NCI-H2227 treated with DMSO at 0.1 percent for 48 hours (cell line): ENCODE measurements around the gene HMOX1.

Experiments used
- DNase-seq: peaks from one replicate; lab custom pipeline; 2025; lab: John Stamatoyannopoulos, UW

HMOX1 gene, protein sequence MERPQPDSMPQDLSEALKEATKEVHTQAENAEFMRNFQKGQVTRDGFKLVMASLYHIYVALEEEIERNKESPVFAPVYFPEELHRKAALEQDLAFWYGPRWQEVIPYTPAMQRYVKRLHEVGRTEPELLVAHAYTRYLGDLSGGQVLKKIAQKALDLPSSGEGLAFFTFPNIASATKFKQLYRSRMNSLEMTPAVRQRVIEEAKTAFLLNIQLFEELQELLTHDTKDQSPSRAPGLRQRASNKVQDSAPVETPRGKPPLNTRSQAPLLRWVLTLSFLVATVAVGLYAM

DNA sequence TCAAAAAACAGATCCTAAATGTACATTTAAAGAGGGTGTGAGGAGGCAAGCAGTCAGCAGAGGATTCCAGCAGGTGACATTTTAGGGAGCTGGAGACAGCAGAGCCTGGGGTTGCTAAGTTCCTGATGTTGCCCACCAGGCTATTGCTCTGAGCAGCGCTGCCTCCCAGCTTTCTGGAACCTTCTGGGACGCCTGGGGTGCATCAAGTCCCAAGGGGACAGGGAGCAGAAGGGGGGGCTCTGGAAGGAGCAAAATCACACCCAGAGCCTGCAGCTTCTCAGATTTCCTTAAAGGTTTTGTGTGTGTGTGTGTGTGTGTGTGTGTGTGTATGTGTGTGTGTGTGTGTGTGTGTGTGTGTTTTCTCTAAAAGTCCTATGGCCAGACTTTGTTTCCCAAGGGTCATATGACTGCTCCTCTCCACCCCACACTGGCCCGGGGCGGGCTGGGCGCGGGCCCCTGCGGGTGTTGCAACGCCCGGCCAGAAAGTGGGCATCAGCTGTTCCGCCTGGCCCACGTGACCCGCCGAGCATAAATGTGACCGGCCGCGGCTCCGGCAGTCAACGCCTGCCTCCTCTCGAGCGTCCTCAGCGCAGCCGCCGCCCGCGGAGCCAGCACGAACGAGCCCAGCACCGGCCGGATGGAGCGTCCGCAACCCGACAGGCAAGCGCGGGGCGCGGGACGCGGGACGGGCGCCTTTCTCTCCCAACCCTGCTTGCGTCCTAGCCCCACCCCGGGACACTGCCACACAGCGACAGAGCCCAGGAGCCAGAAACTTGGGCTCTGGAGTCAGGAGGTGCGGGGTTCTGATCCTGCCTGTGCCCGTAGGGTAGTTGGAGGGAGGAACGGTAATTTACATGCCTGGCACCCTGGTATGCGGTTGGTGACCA is at the start of gene HMOX1:
Gene HMOX1, plus strand, starts transcription at position 560 of the 887 bp plus-strand sequence. Its CDS starts 78 bp downstream, at position 638.
- peak; percentile 60 for DNase-seq

DNA sequence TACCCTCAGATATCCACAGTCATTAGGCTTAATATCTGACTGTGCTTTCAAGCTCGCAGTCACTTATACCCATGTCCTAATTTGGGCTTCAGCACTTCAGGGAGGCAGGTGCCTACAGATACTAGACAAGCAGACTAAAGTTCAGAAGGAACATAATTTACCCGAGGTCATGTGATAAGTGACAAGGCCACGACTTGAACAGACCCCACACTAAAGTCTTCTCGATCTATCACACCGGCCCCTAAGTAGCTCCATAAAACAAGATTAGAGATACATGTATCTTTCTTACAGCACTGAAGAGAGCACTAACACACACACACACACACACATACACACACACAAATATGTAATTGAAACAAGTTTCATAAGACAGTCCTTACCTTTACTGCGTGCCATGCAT is 48.6 kb upstream of the HMOX1 start:
- DNase-seq: no peak

DNA sequence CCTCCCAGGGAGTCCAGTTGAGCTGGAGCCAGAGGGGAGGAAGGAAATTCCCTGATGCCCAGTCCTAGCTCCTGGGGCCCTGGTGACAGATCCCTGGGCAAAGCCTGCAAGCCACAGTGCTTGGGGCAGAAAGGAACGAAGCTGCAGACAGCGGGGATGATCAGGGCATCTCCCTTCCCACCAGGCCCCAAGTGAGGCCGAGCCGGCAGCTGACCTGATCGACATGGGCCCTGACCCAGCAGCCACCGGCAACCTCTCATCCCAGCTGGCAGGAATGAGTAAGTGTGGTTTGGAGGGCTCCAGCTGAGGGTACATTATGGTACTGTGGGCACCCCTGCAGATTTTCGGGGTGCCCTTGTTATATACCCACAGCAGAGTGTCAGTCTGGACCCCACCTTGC is 47.7 kb upstream of the HMOX1 start:
- DNase-seq: no peak

DNA sequence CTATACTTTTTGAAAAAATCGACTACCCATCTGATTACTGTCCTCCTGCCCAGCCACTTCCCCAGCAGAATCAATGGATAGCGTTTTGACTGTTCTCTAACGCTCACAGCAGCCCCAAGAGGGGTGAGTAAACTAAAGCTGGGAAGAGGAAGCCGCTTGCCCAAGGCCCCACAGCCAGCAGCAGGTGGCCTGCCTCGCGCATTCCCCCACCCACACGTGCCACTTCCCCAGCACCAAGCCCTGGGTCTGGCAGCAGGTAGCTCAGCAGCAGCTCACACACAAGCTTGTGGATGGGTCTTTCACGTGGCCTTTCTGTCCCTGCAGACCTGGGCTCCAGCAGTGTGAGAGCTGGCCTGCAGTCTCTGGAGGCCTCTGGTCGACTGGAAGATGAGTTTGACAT is 46.9 kb upstream of the HMOX1 start:
- no peak for DNase-seq

DNA sequence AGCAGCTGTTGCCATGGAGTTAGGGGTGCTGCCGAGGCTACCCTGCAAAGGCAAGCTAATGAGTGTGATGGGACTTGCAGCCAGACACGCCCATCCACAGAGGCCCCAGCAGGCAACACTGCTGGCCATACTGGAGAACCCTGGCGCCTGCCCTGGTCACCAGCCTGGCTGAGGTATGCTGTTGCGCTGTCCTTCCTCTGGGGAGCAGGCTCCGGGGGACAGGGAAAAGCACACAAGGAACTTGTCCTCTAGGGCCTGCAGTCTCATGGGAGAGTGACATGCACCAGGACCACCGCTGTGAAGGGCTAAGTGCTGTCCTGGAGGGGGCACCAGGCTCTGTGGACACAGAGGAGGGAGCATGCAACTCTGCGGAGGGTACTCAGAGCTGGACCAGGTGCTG is 45.4 kb upstream of the HMOX1 start:
- no peak for DNase-seq

DNA sequence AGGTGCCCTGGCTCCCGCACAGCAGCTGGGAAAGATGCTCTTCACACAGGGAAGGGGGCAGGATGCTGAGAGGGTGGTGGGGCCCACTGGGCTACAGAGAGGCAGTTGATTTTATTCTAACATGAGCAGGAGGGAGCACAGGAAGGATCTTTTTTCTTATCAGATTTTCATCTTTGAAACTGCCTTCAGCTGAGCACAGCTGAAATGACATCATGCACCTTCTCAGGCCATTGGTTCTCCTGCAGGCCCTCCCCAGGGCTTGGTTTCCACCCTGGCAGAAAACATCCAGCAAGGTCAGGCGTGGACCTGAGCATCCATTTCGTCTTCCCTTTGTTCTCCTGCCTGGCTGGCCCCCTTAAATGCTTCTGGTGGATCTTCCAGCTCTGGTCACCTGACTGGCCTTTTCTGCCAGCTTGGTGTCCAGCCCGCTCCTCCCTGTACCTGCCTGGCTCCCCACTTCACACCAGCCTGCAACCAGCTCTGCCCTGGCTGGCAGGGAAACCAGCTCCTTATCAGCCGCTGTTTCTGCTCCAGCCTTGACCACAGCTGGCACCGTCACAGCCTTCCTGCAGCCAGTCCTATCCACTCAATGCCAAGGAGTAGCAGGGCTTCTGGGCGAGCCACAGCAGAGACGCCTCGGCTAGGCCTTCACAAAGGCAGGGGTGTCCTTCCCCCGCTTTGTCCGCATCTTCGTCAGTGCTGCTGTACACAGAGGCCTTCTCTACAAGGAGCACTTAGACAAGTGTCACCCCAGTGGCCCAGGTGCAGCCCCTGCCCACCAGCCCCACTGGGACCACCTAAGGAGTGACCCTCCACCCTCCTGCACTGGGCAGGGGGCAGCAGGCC is 44.7 kb upstream of the HMOX1 start:
- no peak for DNase-seq

DNA sequence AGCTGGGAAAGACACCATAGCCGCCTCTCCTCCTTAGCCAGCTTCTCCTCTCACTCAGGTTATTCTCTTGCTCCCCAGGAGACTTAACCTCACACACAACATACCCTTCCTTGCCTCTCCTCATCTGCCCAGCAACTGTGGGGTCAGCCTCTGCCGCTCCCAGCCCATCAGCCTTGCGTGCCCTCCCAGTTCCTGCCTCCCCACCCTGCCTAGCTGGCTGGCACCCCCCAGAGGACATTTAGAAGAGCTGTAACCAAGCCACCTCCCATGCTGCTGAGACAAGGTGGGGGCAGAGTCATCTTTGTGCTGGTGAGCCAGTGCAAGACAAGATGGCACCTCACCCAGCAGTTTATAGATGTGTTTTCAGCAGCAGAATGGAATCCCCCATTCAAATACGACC is 43.0 kb upstream of the HMOX1 start:
- no peak for DNase-seq

DNA sequence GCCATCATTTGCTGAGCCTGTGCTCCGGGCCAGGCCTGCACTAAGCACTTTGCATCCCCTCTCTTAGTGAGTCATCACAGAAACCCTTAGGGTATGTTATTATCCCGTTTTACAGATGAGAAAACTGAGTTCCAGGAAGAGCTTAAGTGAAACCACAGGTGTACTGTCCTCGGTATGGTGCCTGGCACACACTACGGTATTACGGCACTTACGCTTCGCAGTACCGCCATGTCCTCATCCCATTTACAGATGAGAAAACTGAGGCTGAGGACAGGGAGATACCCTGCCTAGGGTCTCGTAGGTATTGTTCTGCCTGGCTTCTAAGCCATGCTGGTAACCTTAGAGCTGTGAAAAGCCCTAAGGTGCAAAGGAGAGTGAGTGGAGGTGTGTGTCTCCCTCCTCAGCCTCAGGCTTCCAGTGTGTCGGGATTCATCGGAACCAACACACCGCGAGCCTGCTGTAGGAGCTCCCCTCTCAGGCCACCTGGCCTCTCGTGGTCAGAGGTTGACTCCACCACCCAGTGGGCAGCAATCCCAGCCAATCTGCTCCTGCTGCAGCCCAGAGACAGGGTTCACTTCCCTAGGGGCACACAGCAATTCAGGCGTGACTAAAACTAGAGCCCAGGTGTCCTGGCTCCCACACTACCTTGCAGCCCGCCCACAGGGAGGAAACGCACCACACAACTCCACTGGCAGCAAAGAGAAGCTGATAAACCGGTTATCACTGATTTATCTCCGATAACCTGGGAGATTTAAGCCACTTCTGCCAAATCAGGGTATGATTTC is 39.6 kb upstream of the HMOX1 start:
- DNase-seq: no peak

DNA sequence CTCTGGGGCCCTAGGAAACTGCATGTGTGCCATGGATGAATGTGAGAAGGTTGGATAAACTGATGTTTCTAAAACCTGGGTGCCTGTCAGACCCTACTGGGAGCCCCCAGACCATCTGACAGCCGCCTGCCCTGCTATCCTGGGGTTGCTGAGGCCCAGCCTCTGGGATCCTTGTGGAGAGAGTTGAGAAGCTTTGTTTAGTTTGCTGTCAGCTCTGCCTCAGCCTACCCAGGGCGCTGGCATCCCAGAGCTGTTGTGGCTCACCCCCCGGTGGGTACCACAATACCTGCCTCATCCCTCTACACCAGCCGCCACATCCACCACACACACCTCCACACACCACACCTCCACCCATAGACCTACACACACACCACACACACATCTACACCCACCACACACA is 38.5 kb upstream of the HMOX1 start:
- DNase-seq: no peak

DNA sequence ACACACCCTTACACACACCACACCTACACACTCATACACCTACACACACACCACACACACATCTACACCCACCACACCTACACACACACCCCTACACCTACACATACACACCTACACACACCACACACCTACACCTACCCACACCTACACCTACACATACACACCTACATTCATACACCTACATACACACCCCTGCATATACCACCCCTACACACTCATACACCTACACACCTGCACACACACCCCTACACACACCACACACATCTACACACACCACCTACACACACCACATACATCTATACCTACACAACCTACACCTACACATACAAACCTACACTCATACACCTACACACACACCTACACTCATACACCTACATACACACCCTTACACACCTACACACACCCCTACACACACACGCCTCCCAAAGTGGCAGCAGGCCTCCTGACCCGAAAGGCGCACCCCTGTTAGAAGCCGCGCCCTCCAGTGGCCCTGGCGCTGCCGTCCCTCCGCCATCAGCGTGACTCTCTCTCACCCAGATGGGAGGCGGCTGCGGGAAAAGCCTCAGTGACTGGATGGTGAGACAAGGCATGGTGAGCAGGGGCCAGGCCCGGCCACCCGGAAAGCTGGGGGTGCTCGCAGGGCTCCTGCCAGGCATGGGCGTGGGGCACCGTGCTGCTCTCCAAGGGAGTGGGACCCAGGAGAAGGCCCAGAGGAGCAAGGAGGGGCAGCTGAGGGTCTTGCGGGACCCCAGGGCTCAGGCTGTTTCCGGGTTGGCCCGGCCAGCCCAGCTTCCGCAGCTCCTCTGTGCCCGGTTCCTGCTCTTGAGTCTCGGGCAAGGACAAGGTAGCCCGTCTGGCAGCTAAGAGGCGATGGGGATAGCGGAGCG is 37.0 kb upstream of the HMOX1 start:
- no peak for DNase-seq

DNA sequence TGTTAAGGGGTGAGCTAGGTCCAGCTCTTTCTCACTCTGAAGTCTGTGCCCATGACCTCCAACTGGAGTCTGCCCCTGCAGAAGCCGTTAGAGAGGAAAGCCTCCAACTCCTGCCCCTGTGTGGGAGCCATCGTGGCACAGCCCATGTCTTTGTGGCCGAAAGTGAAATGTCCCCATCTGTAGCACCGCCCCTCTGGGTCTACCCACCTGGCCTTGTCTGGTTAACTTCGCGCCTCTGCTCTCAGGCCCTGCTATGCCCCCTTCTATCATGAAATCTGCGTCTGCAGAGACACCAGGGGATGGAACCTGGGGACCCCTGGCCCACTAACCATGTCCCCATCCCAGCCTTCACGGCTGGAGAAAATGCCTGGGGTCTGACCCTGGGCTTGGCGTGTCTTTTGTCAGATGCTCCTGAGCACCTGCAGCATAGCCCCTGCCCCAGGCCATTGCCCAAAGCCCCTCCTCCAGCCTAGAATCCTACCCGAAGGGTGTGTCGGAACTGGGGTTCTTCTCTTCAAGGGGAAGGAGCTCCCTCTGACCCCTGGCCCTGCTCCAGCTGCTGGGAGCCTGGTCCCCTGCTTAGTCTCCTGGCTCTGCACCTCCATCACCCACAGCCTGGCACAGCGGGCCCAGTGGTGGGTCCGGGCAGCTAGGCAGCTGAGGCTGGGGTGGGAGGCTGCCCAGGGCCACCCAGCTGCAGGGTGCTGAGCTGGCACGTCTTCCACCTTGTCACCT is 35.8 kb upstream of the HMOX1 start:
- DNase-seq: no peak

DNA sequence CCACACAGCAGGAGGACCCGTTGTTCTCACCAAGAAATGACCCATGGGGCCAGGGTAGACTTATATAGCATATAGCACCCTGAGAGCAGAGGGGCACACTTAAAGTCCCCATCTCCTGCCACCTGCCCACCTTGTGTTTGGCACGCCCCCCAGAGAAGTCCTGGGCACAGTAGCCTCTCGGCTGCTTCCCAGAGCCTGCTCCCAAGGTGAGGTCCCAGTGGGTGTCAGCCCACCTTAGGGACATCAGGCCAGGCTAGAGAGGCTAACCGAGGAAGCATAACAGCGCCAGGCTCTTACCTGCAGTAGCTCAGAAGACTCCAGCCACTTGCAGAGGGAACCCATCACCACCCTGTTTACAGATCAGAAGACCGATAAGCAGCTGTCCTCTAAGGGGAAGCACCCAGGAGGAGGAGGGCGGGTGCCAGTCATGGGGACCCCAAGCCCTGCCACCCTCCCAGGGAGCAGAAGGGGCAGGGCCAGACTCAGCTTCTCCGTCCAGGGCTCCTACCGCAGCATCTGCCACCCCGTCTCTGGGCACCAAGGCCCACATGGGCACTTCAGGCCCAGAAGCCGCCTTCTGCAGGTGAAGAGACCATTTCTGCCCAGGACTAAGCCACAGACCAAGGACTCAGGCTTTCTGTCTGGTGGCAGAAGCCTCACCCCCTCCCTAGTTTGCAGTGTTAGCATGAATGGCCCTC is 34.9 kb upstream of the HMOX1 start:
- no peak for DNase-seq

DNA sequence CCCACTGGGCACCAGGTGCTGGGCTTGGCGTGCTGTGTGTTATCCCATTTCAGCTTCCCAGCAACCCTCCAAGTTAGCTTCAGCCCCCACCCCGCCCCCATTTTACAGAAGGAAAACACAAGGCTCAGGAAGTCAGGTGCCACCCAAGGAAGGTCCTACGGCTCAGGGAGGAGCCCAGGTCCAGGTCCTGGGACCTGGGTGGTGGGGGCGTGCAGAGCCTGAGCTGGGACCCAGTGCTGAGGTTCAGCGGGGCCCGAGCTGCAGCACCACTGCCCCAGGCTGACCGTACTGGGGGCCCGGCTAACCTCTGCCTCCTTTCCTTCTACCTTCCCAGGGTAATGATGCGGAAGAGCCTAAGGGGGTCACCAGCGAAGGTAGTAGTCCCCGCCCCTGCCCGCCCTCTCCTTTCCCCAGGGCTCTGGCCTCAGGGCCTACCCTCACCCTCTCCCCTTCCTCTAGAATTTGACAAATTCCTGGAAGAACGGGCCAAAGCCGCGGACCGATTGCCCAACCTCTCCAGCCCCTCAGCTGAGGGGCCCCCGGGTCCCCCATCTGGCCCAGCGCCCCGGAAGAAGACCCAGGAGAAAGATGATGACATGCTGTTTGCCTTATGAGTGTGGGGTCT is 34.2 kb upstream of the HMOX1 start:
- no peak for DNase-seq

DNA sequence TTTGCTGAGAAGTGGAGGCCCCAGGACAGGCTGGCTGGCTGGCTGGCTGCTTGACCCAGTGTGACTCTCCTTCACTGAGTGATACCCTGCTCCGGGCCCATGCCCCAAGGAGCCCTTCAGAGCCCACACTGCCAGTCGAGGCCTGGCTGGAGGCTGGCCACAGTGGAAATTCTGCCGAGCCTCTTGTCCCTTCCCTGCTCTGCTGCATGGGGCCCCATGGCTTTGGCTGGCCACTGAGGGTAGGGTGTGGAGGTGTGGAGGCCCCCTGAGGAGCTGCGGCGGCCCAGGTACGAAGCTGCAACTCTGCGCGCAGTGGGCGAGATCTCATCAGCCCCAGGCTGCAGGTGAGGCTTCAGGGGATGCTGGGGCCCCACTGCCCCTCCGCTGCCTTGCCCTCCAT is 33.4 kb upstream of the HMOX1 start:
- no peak for DNase-seq

DNA sequence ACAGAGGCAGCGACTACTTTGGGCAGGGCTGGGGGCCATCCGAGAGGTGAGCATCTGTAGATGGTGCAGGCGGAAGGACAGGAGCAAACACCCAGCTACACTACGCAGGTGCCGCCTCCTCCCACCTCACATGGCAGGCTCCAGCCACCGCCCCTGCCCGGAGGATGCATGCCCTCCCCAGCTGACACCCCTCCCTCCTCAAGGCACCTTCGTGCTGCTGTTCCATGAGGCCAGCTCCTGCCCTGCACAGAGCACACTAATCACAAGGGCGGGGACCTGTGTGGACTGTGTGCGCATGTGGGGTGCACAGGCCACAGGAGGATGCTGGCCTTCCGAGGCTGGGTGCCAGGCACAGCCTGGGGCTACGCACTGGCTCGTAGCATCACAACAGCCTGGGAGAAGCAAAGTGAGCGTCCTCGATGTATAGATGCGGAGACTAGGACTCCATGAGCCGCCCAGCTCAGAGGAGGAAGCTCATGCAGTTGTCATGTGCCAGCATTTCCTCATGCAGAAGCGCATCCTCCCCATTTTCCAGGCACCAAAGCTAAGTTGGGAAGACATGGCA is 32.8 kb upstream of the HMOX1 start:
- no peak for DNase-seq

DNA sequence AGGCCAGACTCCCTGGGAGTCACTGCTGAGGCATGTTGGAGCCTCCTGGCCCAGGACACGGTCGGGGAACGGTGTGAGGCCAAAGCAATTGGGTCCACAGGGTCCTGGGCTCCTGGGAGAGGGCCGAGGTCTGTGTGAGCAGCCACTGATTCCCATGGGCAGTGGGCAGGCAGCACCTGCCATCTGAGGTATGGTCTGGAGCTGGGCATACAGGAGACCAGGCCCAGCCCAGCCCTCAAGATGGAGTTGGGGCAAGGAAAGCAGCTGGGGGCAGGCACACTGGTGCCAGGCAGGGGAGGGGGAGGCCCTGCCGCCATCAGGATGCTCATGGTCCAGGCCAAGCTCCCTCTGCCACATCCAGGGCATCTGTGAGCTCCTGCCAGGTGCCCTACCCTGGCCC is 32.2 kb upstream of the HMOX1 start:
- no peak for DNase-seq

DNA sequence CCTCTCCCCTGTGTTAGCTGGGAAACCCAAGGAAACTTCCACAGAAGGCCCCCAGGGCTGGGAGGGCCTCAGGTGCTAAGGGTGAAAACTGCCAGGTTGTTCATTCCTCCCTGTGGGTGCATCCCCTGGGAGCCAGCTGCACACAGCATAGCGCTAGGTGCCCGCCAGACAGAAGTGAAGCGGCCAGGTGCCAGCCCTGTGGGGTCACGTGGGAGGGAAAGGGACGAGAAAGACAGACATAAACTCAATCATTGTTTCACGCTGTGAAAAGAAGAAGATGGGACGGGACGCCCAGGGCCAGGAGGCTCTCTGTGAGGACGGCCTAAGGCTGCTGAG is 31.6 kb upstream of the HMOX1 start:
- DNase-seq: no peak

DNA sequence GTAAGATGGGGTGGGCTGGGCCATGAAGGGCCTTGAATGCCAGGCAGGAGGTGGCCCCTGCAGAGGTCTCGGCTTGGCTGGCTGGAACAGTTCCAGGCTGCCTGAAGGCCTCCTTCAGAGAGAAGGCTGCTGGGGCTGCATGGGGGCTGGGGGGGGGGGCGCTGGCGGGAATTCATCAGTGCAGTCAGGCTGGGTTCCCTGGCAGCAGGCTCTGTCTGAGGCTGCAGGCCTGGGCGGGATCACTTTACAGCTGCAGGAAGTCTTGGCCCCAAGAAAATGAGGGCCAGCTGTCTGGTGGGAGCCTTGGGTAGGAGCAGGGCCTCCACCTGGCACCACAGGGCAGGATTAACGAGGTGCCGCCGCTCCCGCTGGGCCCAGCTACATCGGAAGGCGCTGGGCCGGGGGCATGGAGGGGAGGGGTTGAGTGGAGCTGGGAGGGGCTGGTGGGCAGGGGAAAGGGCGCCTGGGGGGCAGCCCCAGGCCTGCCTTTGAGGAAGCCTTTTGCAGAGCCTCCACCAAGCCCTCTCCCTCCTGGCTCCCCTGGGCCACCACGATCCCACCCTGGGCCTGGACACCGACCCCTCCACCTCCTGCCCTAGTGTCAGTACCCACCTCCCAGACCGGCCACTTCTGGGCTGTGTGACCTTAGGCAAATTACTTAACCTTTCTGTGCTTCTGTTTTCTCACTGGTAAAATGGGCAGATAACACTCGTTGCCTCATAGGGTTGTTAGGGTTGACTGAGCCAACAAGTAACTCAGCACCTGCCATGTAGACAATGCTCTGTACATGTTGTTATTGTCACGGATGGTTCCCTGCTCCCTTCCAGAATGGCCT is 31.0 kb upstream of the HMOX1 start:
- no peak for DNase-seq
